CD4-positive, alpha-beta T cell treated with Interleukin-17A for 4 hours (primary cell): ENCODE results near the gene SLC6A7.
"Not testable (repeated sequence)": the region's sequence is repeated elsewhere in the genome, so short reads cannot be mapped to it uniquely, and the experiment has no call there.

Experiments used
- DNase-seq: peaks from one replicate; pipeline ENCODE4 v3.0.0-alpha.2; 2020; ENCODE audit warnings: mixed read lengths

SLC6A7 gene

DNA sequence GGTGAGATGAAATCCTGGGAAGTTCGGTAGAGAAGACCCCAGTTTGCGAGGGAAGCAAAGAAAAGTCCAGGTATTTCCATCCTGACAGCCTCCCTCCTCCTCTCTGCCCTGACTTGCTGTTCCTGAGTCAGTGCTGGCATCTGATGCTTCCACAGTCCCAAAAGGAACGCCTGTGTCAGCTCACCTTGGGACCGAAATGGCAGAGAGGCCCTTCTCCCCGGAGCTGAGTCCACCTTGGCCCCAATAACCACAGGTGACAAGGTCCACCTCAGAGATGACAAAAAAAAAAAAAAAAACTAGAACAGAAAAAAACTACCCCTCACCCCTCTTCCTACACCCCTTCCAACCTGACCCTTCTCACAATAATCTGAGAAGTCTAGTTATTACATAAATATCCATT, 31.6 kb downstream of the SLC6A7 start:
- DNase-seq, result no peak

DNA sequence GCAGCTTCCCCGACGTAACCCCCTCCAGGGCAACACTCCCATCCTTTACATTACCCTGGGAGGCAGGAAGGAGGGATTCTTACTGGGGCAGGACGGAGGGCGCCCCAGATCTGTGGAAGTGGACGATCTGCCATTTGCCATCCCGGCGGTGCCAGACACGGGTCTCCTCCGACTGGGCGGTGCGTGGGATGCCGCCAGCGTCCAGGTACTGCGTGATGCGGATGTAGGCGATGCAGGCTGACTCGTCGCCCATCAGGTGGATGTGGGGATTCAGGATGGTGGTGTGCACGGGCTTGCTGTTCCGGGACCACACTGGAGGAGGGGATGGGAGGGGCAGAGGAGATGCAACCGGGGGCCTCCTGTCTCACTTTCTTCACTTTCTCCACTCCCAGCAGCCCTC, 33.0 kb downstream of the SLC6A7 start:
- DNase-seq, result no peak

DNA sequence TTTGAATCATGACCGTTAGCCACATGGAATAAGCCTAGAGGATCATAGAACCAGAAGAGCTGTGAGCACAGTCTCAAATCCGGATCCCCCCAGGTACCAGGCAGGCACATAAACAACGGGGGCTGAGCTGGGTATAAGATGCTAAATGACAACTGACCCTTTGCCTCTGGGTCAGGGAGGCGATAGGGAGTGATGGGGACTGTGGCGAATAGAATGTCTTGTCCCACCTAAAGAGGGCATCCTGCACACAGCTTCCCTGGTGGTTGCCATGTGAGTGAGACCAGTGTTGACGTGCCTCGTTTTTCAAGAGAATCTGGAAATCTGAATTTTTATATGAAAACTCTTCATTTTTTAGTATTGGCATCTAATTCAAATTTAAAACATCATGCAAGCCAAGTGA, 33.6 kb downstream of the SLC6A7 start:
- no peak for DNase-seq

DNA sequence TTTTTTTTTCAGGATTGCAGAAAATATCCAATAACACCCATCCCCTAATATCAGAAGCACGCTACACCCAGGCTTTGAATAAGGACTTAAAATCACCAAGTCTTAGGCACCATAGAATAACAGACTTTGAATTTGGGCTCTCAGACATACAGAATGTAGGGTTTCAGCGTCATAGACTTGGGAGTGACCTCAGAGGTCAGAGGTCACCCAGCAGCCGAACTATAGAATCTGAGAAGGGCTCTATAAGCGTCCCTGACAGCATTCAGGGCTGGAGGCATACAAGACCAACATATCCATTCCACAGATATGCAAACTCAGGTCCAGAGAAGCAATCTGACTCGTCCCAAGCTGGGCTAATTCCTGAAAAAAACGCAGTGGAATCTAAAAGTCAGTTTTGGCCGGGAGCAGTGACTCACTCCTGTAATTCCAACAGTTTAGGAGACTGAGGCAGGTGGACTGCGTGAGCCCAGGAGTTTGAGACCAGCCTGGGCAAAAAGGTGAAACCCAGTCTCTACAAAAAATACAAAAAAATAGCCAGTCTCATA, 34.7 kb downstream of the SLC6A7 start:
- no peak for DNase-seq

DNA sequence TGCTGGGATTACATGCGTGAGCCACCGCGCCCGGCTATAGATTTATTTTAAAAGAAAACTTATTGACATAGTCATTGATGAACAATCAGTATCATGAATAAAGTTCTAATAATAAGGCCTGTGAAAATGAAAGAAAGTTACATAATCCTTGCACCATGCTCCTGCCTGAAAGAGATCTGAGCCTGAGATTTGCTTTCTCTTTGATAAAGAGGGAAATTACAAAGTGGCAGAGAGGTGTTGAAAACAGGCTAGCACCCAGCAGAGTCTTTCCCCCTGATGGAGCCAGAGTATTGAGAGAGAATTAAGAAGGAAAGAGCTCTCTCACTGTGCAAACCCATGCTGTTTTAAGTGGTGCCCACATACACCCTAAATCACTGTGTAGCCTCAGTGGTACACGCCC, 37.2 kb downstream of the SLC6A7 start:
- DNase-seq, result no peak

DNA sequence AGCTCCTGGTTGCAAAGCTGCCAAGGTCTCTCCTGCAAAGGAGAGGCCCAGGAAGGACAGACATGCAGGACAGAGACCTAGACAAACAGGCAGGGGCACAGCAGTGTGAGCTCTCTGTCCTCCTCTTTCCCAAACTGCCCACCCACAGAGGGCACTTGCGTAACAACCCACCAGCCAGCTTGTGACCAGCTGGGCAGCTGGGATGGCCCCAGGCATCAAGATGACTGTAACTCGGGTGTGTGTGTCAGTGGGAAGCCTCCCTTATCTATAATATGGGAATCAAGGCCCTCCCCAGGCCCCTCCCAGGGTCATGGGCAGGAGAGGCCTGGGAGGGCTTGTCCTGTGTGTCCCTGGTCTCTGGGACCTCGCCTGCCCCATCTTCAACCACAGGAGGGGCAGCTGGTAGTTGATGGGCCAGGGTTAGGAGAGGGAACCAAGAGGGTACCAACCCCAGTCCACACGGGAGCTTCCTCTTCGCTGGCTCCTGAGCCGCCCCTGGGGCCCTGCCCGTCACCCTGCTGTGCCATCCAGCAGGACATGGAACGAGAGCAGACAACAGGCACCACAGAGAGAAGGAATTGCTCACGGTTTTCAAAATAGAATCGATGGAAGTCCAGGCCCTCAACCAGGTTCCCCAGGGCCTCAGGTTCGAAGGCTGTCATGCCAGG, 37.9 kb downstream of the SLC6A7 start:
- DNase-seq, result no peak

DNA sequence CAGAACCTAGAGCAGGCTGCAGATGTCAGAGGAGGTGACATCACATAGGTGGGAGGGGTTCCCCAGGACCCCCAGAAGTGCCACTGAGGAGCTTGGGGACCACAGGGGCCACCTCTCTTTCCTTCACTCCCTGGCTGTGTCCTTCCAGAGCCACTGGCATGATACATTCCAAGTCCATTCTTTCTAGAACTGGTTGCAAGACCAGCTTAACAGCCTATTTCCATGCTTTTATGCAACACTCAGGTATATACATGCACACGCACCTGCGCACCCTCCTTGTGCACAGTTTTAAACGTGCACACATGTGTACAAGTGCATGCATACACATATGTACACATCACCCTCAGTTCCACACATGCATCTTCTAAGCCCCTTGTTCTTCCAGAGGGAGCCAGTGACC, 39.7 kb downstream of the SLC6A7 start:
- no peak for DNase-seq

DNA sequence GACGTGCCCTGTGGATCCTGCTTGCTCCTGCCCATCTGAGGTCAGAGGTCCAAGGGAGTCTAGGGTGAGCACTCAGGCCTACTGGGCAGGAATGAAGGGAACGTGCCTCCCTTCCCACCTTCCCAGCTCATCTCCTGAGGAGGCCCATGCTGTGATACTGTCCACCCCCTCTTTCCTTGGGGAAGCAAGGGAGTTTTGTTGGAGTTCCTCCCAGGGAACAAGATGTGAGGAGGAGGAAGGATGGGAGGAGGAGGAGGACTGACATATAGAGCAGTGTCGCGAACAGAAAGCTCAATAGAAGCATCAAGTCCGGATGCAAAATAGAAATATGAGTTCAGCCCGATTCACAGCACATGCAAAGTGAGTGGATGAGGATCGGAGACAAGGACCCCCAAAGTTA, 41.0 kb downstream of the SLC6A7 start:
- no peak for DNase-seq

DNA sequence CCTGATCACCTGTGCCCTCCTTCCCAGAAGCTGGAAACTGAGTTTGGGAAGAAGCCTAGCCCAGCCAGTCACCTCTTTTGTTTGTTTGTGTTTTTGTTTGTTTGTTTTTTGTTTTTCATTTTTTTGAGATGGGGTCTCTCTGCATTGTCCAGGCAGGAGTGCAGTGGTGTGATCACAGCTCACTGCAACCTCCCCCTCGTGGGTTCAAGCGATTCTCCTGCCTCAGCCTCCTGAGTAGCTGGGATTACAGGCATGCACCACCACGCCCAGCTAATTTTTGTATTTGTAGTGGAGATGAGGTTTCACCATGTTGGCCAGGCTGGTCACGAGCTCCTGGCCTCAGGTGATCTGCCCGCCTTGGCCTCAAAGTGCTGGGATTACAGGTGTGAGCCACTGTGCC, 43.8 kb downstream of the SLC6A7 start:
- not testable (repeated sequence) for DNase-seq

DNA sequence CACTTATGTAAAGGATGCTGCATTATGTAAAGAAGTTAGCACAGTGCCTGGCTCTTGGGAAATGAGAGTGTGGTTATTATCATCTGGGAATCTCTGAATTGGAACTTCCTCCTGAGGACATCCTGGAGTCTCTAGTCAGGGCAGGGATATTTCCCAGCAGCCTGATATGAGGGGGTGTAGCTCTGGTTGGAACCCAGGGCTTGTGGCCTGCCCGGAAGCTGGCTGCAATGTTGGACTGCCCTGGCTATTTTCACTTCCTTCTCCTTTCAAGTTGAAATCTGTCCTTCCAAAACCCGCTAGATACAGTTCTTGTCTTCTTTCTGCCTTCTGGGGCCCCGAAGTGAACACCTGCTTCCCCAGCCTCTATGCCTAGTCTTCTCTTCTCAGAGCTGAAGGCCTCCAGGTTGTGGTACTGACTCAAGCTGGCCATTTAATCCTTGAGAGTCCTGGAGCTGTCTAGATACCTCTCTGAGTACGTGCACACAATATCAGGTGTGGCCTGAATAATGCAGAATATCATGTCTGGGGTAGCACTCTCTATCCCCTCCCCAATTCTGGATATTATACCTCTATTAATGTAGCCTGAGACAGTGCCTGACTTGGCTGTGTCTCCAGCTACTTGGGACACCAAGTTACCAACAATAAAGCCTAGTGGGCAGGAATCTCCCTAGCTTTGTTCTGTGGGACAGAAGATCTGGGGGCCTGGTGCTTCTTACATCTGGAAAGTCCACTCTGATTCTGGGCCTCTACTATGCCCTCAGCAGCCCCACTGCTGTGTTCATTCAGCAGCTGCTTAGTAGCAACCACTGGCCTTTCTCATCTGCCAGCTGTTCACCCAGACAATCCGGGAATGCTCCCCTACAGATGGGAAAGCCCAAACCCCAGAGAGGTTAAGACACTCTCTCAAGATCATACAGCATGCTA, 45.0 kb downstream of the SLC6A7 start:
- DNase-seq, result no peak

DNA sequence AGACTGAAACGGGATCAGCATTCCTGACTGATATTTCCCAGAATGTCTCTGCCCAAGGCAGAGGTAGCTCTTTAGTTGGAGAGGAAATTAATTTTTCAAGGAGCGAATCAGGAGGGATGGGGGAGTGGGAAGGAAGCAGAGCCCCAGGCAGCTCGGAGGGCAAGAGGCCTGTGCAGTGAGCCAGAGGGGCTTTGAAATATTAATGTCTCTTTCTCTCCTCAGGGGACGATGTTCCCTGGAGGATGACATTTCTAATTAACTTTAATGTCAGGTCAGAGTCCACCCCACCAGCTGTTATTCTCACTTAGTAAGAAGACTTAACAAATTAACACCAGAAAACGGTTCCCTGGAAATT, 45.6 kb downstream of the SLC6A7 start:
- DNase-seq, result no peak

DNA sequence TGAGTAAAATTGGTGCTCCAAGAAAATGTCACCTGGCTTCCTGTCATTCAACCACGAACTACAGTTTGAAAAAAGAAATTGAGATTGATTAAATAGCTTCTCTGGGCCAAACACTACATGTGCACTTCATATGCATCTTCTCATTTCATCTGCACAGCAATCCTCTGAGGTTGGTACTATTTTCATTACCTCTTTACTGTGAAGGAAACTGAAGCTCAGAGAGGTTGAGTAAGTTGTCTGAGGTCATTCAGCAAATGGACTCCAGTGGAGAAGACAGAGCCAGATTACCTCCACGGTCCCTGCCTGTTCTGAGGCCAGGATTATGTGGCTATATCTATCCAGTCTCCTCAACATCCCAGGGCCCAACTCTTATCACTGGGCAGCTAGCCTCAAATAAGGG, 46.5 kb downstream of the SLC6A7 start:
- no peak for DNase-seq

DNA sequence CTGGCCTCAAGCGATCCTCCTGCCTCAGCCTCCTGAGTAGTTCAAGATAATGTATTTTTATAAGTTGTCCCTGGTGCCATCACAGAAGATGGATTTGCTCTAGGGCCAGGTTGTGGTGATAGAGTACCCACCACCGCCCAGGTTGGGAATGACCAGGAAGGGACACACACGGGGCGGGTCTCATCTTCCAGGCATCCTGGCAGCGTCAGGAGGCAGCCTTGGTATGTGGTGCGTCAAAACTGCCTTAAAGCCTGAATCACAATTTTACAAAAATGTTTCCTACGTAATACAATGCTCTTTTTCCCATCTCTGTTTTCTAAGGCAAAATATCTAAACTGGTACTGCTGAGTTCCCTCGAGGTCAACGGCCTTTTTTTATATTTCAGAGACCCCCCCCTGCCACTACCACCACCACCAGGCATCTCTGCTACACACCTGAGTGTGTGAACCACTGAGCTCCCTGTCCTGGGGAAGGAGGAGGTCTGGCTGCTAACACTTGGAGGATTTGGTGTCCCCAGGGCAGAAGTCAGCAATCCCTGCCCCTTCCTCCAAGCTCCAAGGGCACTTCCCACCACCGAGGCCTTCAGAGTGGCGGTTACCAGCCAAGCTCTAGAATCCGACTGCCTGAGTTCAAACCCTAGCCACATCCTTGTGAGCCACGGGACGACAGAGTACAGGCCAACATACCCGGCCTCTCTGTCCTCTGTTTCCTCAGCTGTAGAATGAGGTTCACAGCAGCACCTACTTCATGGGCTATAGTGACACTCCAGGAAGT, 47.3 kb downstream of the SLC6A7 start:
- no peak for DNase-seq

DNA sequence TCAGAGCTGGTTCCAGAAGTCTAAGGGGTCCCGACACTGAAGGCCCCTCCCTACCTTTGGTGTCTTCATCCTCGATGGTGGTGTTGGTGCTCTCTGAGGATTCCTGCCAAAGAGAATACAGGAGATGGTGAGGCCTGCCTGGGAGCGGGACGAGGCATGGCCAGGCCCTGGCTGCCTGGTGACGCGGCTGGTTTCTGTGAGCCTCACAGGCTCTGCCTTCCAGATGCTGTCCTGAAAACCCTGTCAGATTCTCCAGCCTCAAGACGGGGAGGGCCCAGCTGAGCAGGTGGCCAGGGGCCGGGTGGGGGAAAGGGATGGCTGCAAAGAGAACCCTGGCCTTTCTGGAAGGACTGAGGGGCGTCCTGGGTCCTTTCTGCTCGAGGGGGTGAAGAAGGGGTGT, 48.8 kb downstream of the SLC6A7 start:
- no peak for DNase-seq

DNA sequence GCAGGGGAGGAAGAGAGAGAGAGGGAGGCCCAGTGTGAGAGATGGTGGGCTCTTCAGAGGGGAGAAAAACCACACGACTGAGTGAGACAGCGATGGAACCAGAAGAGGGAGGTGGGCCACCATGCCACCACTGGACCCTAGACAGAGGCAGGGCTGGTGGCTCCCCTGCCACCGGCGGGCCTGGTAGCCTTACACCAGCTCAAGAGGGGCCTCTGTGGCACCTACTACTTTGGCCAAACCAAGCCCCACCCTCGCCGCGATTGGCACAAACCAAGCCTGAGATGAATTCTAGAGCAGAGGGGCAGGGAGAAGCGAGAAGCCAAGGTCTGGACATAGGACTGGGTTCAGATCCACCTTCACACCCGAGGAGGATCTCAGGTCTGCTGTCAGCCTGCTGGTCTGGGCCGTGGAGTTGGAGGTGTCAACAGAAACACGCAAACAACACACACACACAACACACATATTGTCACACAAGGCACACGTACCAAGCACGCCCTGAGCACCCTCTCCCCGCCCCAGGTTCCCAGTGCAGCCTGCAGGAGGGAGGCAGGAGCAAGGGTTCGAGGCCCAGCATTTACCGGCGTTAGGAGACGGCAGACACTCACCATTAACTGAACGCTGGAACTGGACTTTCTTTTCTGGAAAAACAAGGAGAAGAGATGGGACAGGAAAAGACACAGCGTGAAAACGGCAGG, 49.4 kb downstream of the SLC6A7 start:
- no peak for DNase-seq

DNA sequence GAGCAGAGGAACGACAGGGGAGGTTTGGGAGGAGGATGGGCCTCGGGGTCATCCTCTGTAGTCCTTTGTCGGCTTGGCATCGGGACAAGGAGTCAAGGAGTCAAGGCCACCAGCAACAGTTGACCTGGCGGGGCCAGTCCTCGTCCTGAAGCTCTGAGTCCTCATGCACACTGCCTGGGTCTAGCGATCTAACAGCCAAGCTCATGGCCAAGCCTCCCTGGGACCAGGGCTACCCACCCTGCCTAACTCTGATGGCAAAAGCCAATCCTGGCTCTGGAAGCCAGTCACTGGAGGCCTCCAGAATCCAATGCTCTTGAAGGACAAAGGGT, 49.9 kb downstream of the SLC6A7 start:
- no peak for DNase-seq

DNA sequence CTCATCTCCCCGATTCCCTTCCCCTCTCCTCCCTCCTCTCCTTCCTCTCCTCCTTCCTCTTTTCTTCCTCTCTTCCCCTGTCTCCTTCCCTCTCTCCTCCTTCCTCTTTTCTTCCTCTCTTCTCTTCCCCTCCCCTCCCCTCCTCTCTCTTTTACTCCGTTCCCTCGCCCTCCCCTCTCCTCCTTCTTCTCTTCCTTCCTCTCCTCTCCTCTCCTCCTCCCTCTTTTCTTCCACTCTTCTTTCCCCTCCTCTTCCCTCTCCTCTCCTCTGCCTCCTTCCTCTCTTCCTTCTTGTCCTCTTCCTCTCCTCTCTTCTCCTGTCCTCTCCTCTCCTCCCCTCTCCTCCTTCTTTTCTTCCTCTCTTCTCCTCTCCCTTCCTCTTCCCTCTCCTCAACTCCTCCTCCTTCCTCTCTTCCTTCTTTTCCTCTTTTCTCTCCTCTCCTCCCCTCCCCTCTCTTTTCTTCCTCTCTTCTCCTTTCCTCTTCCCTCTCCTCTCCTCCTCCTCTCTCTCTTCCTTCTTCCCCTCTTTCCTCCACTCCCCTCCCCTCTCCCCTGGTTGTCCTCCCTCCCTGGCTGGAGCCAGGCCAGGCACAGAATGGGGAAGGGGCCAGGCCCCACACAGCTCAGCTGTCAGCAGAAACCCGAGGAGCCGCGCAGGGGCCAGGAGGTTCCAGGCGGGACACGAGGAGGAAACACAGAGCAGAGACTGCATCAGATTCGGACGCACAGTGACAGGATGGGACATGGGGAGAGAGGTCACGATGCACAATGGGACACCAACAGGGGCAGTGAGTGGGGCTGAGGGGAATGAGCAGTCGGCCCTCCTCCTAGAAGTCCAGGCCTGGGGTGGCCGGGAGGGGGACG, 51.7 kb downstream of the SLC6A7 start:
- no peak for DNase-seq

DNA sequence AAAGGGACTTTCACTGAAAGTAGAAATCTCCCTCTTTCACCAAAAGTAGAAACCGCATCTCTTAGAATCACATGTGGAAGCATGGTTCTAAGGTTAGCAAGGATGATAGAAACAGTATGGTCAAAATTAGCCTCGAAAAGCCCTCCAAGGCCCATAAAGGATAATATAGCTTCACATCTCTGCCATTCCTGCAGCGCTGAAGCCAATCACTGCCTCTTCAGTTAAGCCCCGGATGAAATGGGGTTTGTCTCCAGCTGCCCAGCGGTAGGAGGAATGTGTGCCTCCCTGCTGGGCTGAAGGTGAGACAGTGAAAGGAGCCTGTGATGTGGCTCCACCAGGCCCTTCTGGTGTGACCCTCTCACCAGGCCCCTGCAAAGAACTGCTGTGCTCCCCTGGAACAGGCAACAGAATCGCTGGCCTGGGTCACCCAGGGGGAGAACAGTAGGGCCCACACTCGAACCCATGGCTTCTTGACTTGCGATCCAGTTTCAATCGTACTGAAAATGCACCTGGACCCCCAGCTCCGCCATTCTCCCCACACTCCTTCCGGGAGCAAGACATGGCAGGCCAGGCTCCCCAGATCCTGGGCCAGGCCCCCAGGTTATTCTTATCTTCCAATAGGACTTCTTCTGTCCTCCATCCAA, 52.5 kb downstream of the SLC6A7 start:
- no peak for DNase-seq

DNA sequence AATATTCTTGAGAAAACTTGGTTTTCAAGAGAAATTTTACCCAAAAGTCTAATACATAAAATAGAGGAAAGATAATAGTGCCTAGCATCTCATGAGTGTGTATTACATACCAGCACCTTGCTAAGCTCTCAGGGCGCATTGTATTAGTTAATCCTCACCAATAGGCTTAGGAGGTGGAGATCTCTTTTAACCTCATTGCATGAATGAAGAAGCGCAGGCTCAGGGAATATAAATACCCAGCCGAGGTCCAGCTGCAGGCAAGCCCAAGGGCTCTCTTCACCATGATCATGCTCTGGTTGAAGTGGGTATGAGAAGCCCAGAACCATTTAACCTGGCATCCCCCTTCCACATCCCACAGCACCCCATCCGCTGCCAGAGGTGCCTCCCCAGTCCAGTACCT, 53.7 kb downstream of the SLC6A7 start:
- DNase-seq, result no peak

DNA sequence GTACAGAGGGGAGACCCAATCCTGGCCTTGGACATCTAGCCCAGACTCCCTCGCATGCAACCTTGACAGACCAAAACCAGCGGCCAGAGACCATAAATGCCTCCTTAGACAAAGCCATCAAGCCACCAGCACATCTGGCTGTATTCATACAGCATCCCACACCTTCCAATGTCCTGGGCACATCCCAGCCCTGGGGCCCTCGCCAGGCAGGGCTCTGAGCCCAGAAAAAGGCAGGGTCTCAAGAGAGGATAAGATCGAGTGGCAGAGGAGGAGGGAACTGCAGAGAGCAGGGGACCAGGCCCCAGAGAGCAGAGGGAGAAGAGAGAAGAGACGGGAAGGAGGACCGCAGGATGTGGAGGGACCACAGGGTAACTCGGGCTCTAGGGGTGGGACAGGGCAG, 54.3 kb downstream of the SLC6A7 start:
- no peak for DNase-seq

DNA sequence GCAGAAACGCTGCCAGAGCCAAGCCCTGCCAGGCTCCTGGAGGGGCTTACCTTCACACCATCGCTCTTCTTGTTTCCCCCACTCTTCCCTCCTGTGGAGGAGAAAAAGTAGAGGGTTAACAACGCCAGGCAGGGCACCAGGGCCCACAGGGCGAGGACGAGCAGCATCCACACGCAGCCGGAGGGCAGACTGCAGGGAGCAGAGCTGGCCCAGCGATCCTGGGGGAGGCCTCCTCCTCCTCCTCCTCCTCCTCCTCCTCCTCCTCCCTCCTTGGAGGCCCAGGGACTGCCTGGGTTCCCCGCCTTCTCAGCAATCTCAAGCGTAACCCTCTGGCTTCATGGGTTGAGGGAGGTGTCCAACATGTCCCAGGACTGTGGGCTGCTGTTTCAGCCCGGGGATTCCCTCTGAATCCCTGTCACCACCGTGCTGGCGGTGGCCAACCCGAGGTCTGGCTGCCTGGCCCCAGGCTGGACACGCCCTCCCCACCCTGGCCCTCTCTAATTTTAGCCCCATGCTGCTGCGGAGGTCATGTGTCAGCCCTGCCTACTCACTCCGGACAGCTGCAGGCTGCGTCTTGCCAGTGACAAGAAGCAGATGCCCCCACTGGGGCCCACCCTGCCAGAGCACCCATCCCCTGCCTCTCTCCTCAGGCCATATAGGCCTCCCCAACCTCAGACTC, 55.4 kb downstream of the SLC6A7 start:
- no peak for DNase-seq
